Nephron (organoid): ENCODE results near the gene PPCDC.

ENCODE experiments used
- H3K27ac Mint-ChIP-seq, 3 experiments: 2 replicates each; pipeline ENCODE4 v1.8.0; 2020; ENCODE audit warnings: mixed read lengths in 3 of 3, mild to moderate bottlenecking in 2 of 3, moderate library complexity in 1 of 3
- H3K27me3 Mint-ChIP-seq: 2 replicates; pipeline ENCODE4 v1.8.0; 2021; ENCODE audit warnings: low read depth, mild to moderate bottlenecking, moderate library complexity, mixed read lengths
- H3K36me3 Mint-ChIP-seq: 2 replicates; pipeline ENCODE4 v1.8.0; 2020; ENCODE audit warnings: low read depth, mixed read lengths
- H3K4me1 Mint-ChIP-seq: 2 replicates; pipeline ENCODE4 v1.8.0; 2020; ENCODE audit warnings: mixed read lengths
- H3K4me3 Mint-ChIP-seq, 3 experiments: 2 replicates each; pipeline ENCODE4 v1.8.0; 2020; ENCODE audit warnings: mild to moderate bottlenecking in 3 of 3, mixed read lengths in 3 of 3, moderate library complexity in 2 of 3
- H3K9me3 Mint-ChIP-seq: 2 replicates; pipeline ENCODE4 v1.8.0; 2020; ENCODE audit warnings: mixed read lengths
- CTCF ChIP-seq, 3 experiments: fragments of 200-600 bp; sonication (generic); IDR thresholded peaks; one replicate each; pipeline ENCODE4 v1.5.0; 2021; ENCODE audit warnings: antibody characterized with exemption in 3 of 3; ENCODE audit not compliant: unreplicated experiment in 3 of 3

Gene PPCDC

GRCh38 chr15:75002398-75002797, 21.0 kb upstream of the PPCDC start:
- Mint-ChIP-seq H3K36me3 (peaks cover 10% of the 10 kb centered on the region), H3K27ac (no peak overlapping the region), H3K9me3 (no peaks in the 10 kb centered on the region), H3K27me3 (peaks cover 8% of the 10 kb centered on the region), H3K4me1 (no peaks in the 10 kb centered on the region), H3K4me3 (no peak overlapping the region)
- no peak for TF ChIP-seq CTCF (IDR thresholded peaks at IDR 0.05; ENCODE audit: unreplicated experiment in 3 of 3)

GRCh38 chr15:75007216-75007615, 16.2 kb upstream of the PPCDC start:
- no peak for TF ChIP-seq CTCF (IDR thresholded peaks at IDR 0.05; ENCODE audit: unreplicated experiment in 3 of 3)
- peaks cover 12% of the 10 kb centered on the region for H3K36me3 Mint-ChIP-seq
- no peak overlapping the region for H3K27ac Mint-ChIP-seq
- H3K4me1 Mint-ChIP-seq, result no peaks in the 10 kb centered on the region
- no peaks in the 10 kb centered on the region for H3K9me3 Mint-ChIP-seq
- peaks cover 5% of the 10 kb centered on the region for H3K27me3 Mint-ChIP-seq
- no peak overlapping the region for H3K4me3 Mint-ChIP-seq

- no peak for TF ChIP-seq CTCF (IDR thresholded peaks at IDR 0.05; ENCODE audit: unreplicated experiment in 3 of 3)
- no peaks in the 10 kb centered on the region for H3K4me1 Mint-ChIP-seq
- H3K27ac Mint-ChIP-seq, result no peak overlapping the region
- H3K36me3 Mint-ChIP-seq, result peaks cover 10% of the 10 kb centered on the region
- H3K4me3 Mint-ChIP-seq, result no peak overlapping the region
- H3K27me3 Mint-ChIP-seq, result peaks cover 5% of the 10 kb centered on the region
- H3K9me3 Mint-ChIP-seq, result no peaks in the 10 kb centered on the region
These were observed 15.2 kb upstream of the PPCDC start for GRCh38 chr15:75008221-75008625.

GRCh38 chr15:75008629-75009326, 14.6 kb upstream of the PPCDC start:
- Mint-ChIP-seq H3K9me3 (no peaks in the 10 kb centered on the region), H3K4me3 (no peak overlapping the region), H3K27me3 (peaks cover 5% of the 10 kb centered on the region), H3K36me3 (peaks cover 8% of the 10 kb centered on the region), H3K4me1 (no peaks in the 10 kb centered on the region), H3K27ac (no peak overlapping the region)
- TF ChIP-seq CTCF (IDR thresholded peaks at IDR 0.05; ENCODE audit: unreplicated experiment in 3 of 3), result no peak

- Mint-ChIP-seq H3K4me1 (no peaks in the 10 kb centered on the region), H3K4me3 (no peak overlapping the region), H3K27ac (no peak overlapping the region), H3K9me3 (no peaks in the 10 kb centered on the region), H3K27me3 (no peaks in the 10 kb centered on the region), H3K36me3 (peaks cover 6% of the 10 kb centered on the region)
- TF ChIP-seq CTCF (IDR thresholded peaks at IDR 0.05; ENCODE audit: unreplicated experiment in 3 of 3), result no peak
These were observed 7.0 kb upstream of the PPCDC start for GRCh38 chr15:75016431-75016830.

- no peak for TF ChIP-seq CTCF (IDR thresholded peaks at IDR 0.05; ENCODE audit: unreplicated experiment in 3 of 3)
- Mint-ChIP-seq H3K27me3 (no peaks in the 10 kb centered on the region), H3K4me1 (peaks cover 6% of the 10 kb centered on the region), H3K9me3 (no peaks in the 10 kb centered on the region), H3K27ac (no peak overlapping the region), H3K4me3 (no peak overlapping the region), H3K36me3 (peaks cover 6% of the 10 kb centered on the region)
These were observed 3.5 kb upstream of the PPCDC start for GRCh38 chr15:75019916-75020315.
